Measurements from ENCODE around the gene HLA-E.
"Not testable (repeated sequence)": the region's sequence is repeated elsewhere in the genome, so short reads cannot be mapped to it uniquely, and the experiment has no call there.

The HLA-E gene

GRCh38 chr6:30489081-30490025 lies at the start of gene HLA-E:
Gene HLA-E, plus strand, starts transcription at chr6:30489509. Its CDS starts 23 bp downstream, at chr6:30489532.
- peak; percentile 97 for DNase-seq (ENCODE audit: low spot score)

- DNase-seq (ENCODE audit: low spot score): no peak
Observed at GRCh38 chr6:30441171-30441570, 48.1 kb upstream of the HLA-E start.

- DNase-seq (ENCODE audit: low spot score): no peak
Observed at GRCh38 chr6:30443657-30444450, 45.5 kb upstream of the HLA-E start.

- no peak for DNase-seq (ENCODE audit: low spot score)
Observed at GRCh38 chr6:30444451-30444742, 44.9 kb upstream of the HLA-E start.

- DNase-seq (ENCODE audit: low spot score): no peak
Observed at GRCh38 chr6:30446259-30446658, 43.0 kb upstream of the HLA-E start.

GRCh38 chr6:30447237-30447636 lies 42.1 kb upstream of the HLA-E start:
- DNase-seq (ENCODE audit: low spot score): no peak

- no peak for DNase-seq (ENCODE audit: low spot score)
Observed at GRCh38 chr6:30450548-30450908, 38.8 kb upstream of the HLA-E start.

- DNase-seq (ENCODE audit: low spot score): peak; percentile 75
Observed at GRCh38 chr6:30450909-30451841, 38.1 kb upstream of the HLA-E start.

- DNase-seq (ENCODE audit: low spot score): no peak
Observed at GRCh38 chr6:30452736-30453507, 36.4 kb upstream of the HLA-E start.

- DNase-seq (ENCODE audit: low spot score): peak; percentile 87
Observed at GRCh38 chr6:30453508-30454116, 35.7 kb upstream of the HLA-E start.

GRCh38 chr6:30459145-30459544 lies 30.2 kb upstream of the HLA-E start:
- no peak for DNase-seq (ENCODE audit: low spot score)

- DNase-seq (ENCODE audit: low spot score): no peak
Observed at GRCh38 chr6:30461055-30461454, 28.3 kb upstream of the HLA-E start.

- DNase-seq (ENCODE audit: low spot score): no peak
Observed at GRCh38 chr6:30462482-30462881, 26.8 kb upstream of the HLA-E start.

- DNase-seq (ENCODE audit: low spot score): no peak
Observed at GRCh38 chr6:30463242-30463641, 26.1 kb upstream of the HLA-E start.

- DNase-seq (ENCODE audit: low spot score): peak; percentile 21
Observed at GRCh38 chr6:30463651-30464618, 25.4 kb upstream of the HLA-E start.

- no peak for DNase-seq (ENCODE audit: low spot score)
Observed at GRCh38 chr6:30465595-30466306, 23.6 kb upstream of the HLA-E start.

- no peak for DNase-seq (ENCODE audit: low spot score)
Observed at GRCh38 chr6:30470968-30471367, 18.3 kb upstream of the HLA-E start.

- not testable (repeated sequence) for DNase-seq (ENCODE audit: low spot score)
Observed at GRCh38 chr6:30475116-30475515, 14.2 kb upstream of the HLA-E start.

GRCh38 chr6:30480536-30481156 lies 8.7 kb upstream of the HLA-E start:
- no peak for DNase-seq (ENCODE audit: low spot score)

Data from Ammon's horn (tissue), 1 donor.